A673 (cell line): ENCODE data around the gene B3GAT3. TPM values are rescaled to one million over a fixed set of nuclear protein-coding genes. Genes with fewer than 3 reads are reported as not detected.

Source experiments
- BruUV-seq: library from RNA; stranded (reverse); fragments of 400-500 nt; replicated peaks from 2 replicates; lab custom pipeline; 2021; lab: Mats Ljungman, UMichigan
- CTCF ChIA-PET: fragments of 300-600 bp; sonication (Branson Sonifier 250); formaldehyde crosslinking; loops from one replicate; lab custom pipeline; 2022; ENCODE audit warnings: antibody characterized with exemption; lab: Charles Lee
- POLR2A ChIA-PET: fragments of 300-600 bp; sonication (Branson Sonifier 250); formaldehyde crosslinking; loops from one replicate; lab custom pipeline; 2022; ENCODE audit warnings: antibody characterized with exemption; ENCODE audit not compliant: low non-redundant PET; lab: Charles Lee
- DNase-seq: peaks from one replicate; pipeline ENCODE4 v3.0.0-alpha.2; 2015; ENCODE audit warnings: low spot score
- H3K27ac ChIP-seq: fragments of 200-600 bp; sonication (generic); 2 replicates; pipeline ENCODE4 v1.5.1; 2016; ENCODE audit warnings: mixed run types, low read depth, mild to moderate bottlenecking, mixed read lengths, antibody characterized with exemption, low read length; ENCODE audit not compliant: poor library complexity, severe bottlenecking
- H3K27me3 ChIP-seq: fragments of 200-600 bp; sonication (generic); replicated peaks from 2 replicates; pipeline ENCODE4 v1.6.1; 2017; ENCODE audit warnings: mixed run types, low read depth, mild to moderate bottlenecking, mixed read lengths, antibody characterized with exemption, low read length; ENCODE audit not compliant: insufficient read depth, poor library complexity
- H3K36me3 ChIP-seq: fragments of 200-600 bp; sonication (generic); 2 replicates; pipeline ENCODE4 v1.6.1; 2016; ENCODE audit warnings: mixed run types, mild to moderate bottlenecking, mixed read lengths, antibody characterized with exemption, low read length; ENCODE audit not compliant: insufficient read depth, poor library complexity, severe bottlenecking
- H3K4me1 ChIP-seq: fragments of 200-600 bp; sonication (generic); 2 replicates; pipeline ENCODE4 v1.6.1; 2017; ENCODE audit warnings: mixed run types, mild to moderate bottlenecking, mixed read lengths, antibody characterized with exemption, low read length; ENCODE audit not compliant: insufficient read depth, poor library complexity, severe bottlenecking
- H3K4me3 ChIP-seq: fragments of 200-600 bp; sonication (generic); 2 replicates; pipeline ENCODE4 v1.5.1; 2016; ENCODE audit warnings: low read depth, mixed run types, mild to moderate bottlenecking, mixed read lengths, low read length; ENCODE audit not compliant: poor library complexity, severe bottlenecking
- H3K9me3 ChIP-seq: fragments of 200-600 bp; sonication (generic); 2 replicates; pipeline ENCODE4 v1.6.1; 2016; ENCODE audit warnings: mixed run types, low read depth, mild to moderate bottlenecking, mixed read lengths, antibody characterized with exemption, low read length; ENCODE audit not compliant: poor library complexity, severe bottlenecking
- EZH2 ChIP-seq: fragments of 200-600 bp; sonication (generic); IDR thresholded peaks from 2 replicates; pipeline ENCODE4 v1.6.1; 2017; ENCODE audit warnings: borderline replicate concordance, low read depth, mild to moderate bottlenecking, mixed read lengths, antibody characterized with exemption, low read length; ENCODE audit not compliant: poor library complexity, severe bottlenecking
- intact Hi-C: fragments of 100-400 bp; cut with micrococcal nuclease; formaldehyde crosslinking; loops from one replicate; pipeline ENCODE4 v1.10.0; 2022; ENCODE audit not compliant: unreplicated experiment
- total RNA-seq: library from RNA; stranded (reverse); gene quantifications from 2 replicates; pipeline ENCODE4 v1.2.3, GENCODE V29; 2021
- TF ChIP-seq, protein P1 (sequence below): fragments of 300-800, 200-600 bp; sonication (generic); conservative IDR thresholded peaks from 2 replicates; pipeline ENCODE4 v1.5.1; 2017; ENCODE audit warnings: low read depth, mild to moderate bottlenecking, antibody characterized with exemption, low read length, moderate library complexity, mixed read lengths

B3GAT3 gene
- total RNA-seq, 1 experiment from 2014 or later, result 64.7 TPM

DNA sequence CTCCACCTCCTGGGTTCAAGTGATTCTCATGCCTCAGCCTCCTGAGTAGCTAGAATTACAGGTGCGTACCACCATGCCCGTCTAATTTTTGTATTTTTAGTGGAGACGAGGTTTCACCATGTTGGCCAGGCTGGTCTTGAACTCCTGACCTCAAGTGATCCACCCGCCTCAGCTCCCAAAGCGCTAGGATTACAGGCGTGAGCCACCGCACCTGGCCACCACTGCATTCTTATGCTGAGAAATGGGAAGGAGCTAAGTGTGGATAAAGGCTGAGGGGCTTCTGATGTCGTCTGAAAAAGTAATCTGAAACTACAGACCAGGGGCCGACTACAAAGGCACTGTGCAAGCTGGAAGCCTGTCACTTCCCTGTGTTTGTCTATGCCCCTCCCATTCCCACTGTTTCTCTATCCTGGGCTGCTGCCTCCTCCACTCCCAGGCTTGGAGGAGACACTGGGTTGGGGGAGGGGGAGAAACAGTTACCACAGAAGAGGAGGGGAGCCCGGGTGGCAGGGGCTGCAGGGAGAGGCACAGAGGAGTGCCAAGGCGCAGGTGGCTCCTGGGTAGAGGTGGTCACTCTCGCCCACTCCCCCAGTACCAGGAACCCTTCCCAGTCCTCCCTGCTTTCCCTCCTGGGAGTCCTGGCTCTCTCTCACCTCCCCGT is 17.2 kb downstream of the B3GAT3 start:
- Histone ChIP-seq H3K27me3 (no peaks in the 10 kb centered on the region), H3K4me1 (peaks cover 16% of the 10 kb centered on the region), H3K27ac (peak overlapping the region; percentile 34), H3K36me3 (peaks cover 6% of the 10 kb centered on the region), H3K4me3 (no peak overlapping the region), H3K9me3 (no peaks in the 10 kb centered on the region)
- ChIA-PET POLR2A (no interaction called here), CTCF (no interaction called here)
- BruUV-seq, result no TSS peak
- intact Hi-C loops, result no loop called here
- DNase-seq, result peak; percentile 58
- TF ChIP-seq EZH2, result no peak
- TF ChIP-seq, protein P1, sequence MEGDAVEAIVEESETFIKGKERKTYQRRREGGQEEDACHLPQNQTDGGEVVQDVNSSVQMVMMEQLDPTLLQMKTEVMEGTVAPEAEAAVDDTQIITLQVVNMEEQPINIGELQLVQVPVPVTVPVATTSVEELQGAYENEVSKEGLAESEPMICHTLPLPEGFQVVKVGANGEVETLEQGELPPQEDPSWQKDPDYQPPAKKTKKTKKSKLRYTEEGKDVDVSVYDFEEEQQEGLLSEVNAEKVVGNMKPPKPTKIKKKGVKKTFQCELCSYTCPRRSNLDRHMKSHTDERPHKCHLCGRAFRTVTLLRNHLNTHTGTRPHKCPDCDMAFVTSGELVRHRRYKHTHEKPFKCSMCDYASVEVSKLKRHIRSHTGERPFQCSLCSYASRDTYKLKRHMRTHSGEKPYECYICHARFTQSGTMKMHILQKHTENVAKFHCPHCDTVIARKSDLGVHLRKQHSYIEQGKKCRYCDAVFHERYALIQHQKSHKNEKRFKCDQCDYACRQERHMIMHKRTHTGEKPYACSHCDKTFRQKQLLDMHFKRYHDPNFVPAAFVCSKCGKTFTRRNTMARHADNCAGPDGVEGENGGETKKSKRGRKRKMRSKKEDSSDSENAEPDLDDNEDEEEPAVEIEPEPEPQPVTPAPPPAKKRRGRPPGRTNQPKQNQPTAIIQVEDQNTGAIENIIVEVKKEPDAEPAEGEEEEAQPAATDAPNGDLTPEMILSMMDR, result no peak

DNA sequence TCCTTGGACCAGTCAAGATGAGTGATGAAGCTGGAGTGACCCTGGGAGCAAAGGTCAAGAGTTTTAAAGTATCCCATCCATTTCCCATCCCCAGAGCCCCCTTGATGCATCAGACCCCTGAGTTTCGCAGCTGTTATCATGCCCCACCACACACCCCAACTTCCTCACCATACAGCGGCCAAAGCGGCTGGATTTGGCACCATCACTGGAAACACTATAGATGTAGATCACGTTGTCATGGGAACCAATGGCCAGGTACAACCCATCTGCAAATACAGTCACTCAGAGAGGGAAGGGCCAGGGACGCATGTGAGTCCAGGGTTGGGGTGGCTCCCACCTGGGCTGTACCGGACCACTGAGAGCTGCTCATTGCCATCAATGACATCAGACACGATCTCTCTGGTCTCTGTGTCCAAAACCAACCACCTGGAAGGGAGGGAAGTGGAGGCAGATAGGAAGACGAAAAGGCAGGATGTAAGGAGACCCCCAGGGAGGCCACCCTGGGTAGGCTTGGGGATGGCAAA is 17.9 kb downstream of the B3GAT3 start:
- H3K4me3 ChIP-seq, result no peak overlapping the region
- TF ChIP-seq, protein P1, result no peak
- no peak for TF ChIP-seq EZH2
- no peak for DNase-seq
- POLR2A ChIA-PET, result interaction anchor here (0.6 kb wide), 1 partner anchor 30 kb away, joined by 3 read pairs; the partner anchor contains the start of gene EEF1G
- no peak overlapping the region for H3K27ac ChIP-seq
- CTCF ChIA-PET, result no interaction called here
- no peaks in the 10 kb centered on the region for H3K9me3 ChIP-seq
- BruUV-seq, result no TSS peak
- peaks cover 8% of the 10 kb centered on the region for H3K36me3 ChIP-seq
- H3K4me1 ChIP-seq, result peaks cover 21% of the 10 kb centered on the region
- no peaks in the 10 kb centered on the region for H3K27me3 ChIP-seq
- intact Hi-C loops, result no loop called here

DNA sequence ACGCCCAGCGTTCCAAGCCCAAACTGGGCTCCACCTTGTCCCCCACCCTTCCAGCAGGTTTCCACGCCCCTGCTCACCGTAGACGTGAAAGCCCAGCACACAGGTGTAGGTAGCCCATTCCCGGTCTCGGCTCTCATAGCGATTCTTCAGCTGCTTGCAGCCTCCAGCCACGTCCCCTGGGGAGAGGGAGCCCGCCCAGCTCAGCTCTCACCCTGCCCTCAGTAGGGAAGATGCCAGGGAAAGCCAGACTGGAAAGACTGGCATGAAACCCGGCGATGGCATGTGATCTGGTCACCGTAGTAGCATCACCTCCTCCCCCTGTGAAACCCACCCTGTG is 18.7 kb downstream of the B3GAT3 start:
- no TSS peak for BruUV-seq
- intact Hi-C loops, result no loop called here
- no peak for DNase-seq
- Histone ChIP-seq H3K9me3 (no peaks in the 10 kb centered on the region), H3K27ac (no peak overlapping the region), H3K36me3 (peaks cover 16% of the 10 kb centered on the region), H3K4me1 (peaks cover 28% of the 10 kb centered on the region), H3K4me3 (no peak overlapping the region), H3K27me3 (no peaks in the 10 kb centered on the region)
- ChIA-PET CTCF (no interaction called here), POLR2A (interaction anchor here (0.5 kb wide), 1 partner anchor 66 kb away, joined by 3 read pairs; no protein-coding TSS in a partner anchor)
- no peak for TF ChIP-seq EZH2
- TF ChIP-seq, protein P1, result no peak
